ENCODE data around the gene FGGY.

Gene FGGY

DNA sequence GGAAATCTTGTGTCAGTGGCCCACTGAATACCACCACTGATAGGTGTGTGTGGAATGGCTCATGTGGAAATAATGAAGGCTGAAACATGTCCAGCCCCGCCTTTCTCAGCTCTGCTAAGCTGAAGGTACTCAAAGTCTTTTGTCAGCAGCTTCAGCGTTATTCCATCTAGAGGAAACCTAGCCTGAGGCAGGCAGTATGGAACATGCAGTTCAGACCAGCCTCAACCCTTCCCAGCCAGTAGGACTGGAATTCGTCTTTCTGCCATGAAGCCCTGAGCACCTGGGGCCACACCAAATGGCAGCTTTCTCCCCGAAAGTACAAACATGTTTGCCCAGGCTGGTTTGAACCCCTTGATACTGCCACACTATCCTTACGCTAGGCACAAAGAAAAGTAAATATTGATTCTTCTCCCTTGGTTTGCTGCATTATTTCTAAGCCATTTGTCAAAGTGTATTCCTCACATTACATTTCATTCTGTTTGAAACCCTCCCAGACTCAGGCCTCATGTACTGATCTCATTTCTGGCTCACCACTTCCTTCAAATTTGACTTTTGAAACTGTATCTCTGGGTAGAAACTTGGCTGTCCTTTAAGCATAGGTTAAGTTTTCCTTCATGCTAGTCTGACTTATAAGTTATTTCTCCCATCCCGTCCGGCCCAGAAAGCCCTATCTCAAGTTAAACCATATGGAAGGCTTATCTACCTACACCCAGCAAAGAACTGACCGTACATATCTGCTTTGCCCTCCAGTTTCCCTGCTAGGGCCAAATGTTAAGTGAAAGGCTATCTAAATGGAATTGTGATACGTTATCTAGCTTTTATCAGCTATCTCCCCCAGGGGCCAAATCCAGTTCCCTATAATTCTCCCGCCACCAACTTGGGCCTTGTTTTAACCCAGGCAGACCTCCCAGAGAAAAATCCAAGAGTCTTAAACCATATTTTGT, 472.2 kb downstream of the FGGY start:
- no peak overlapping the region for H3K9ac ChIP-seq (ENCODE audit: low read length)
- H3F3A ChIP-seq (ENCODE audit: insufficient read depth): no peaks in the 10 kb centered on the region
- H3K4me3 ChIP-seq (ENCODE audit: insufficient read depth, low read length, poor library complexity, severe bottlenecking): no peak overlapping the region
- no peaks in the 10 kb centered on the region for H3K79me2 ChIP-seq (ENCODE audit: insufficient read depth, low read length)
- H3K27ac ChIP-seq (ENCODE audit: low read depth, low read length): no peak overlapping the region
- no peak overlapping the region for H3K4me2 ChIP-seq (ENCODE audit: low read depth, low read length, poor library complexity, severe bottlenecking)
- no peaks in the 10 kb centered on the region for H3K9me3 ChIP-seq (ENCODE audit: insufficient read depth, low read length)
- H4K20me1 ChIP-seq (ENCODE audit: low read depth, low read length): no peaks in the 10 kb centered on the region
- TF ChIP-seq EZH2phosphoT487 (conservative IDR thresholded peaks at IDR 0.05; ENCODE audit: low read length): no peak
- TF ChIP-seq, protein P1, sequence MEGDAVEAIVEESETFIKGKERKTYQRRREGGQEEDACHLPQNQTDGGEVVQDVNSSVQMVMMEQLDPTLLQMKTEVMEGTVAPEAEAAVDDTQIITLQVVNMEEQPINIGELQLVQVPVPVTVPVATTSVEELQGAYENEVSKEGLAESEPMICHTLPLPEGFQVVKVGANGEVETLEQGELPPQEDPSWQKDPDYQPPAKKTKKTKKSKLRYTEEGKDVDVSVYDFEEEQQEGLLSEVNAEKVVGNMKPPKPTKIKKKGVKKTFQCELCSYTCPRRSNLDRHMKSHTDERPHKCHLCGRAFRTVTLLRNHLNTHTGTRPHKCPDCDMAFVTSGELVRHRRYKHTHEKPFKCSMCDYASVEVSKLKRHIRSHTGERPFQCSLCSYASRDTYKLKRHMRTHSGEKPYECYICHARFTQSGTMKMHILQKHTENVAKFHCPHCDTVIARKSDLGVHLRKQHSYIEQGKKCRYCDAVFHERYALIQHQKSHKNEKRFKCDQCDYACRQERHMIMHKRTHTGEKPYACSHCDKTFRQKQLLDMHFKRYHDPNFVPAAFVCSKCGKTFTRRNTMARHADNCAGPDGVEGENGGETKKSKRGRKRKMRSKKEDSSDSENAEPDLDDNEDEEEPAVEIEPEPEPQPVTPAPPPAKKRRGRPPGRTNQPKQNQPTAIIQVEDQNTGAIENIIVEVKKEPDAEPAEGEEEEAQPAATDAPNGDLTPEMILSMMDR (IDR thresholded peaks at IDR 0.05; ENCODE audit: insufficient read depth, low read length, poor library complexity, severe bottlenecking): no peak
- no peak overlapping the region for H2AFZ ChIP-seq (ENCODE audit: low read depth, low read length, severe bottlenecking)
- H3K27me3 ChIP-seq (ENCODE audit: low read length): no peaks in the 10 kb centered on the region
- H3K36me3 ChIP-seq (ENCODE audit: low read length): no peaks in the 10 kb centered on the region
- no peaks in the 10 kb centered on the region for H3K9me2 ChIP-seq (replicated peaks; ENCODE audit: insufficient read depth, low read length)

DNA sequence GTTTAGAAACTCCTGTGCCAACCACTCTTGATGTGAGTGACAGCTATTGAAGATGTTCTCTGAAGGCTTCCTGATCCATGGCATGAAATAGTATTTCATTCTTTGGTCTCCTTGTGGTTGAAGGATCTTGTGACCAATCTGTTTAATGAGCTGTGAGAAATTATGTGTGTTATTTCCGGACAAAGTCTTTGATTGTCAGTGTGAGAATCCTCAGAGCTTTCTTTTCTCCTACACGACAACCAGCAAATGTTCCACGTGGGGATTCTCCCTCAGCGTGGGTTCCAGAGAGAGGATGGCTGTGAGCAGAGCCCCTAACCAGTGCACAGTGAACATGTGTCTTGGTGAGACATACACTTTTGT, 472.8 kb downstream of the FGGY start:
- H3K79me2 ChIP-seq (ENCODE audit: insufficient read depth, low read length): no peaks in the 10 kb centered on the region
- no peak for TF ChIP-seq EZH2phosphoT487 (conservative IDR thresholded peaks at IDR 0.05; ENCODE audit: low read length)
- TF ChIP-seq, protein P1 (IDR thresholded peaks at IDR 0.05; ENCODE audit: insufficient read depth, low read length, poor library complexity, severe bottlenecking): no peak
- H3K27me3 ChIP-seq (ENCODE audit: low read length): no peaks in the 10 kb centered on the region
- no peaks in the 10 kb centered on the region for H3K9me3 ChIP-seq (ENCODE audit: insufficient read depth, low read length)
- H2AFZ ChIP-seq (ENCODE audit: low read depth, low read length, severe bottlenecking): no peak overlapping the region
- H3K36me3 ChIP-seq (ENCODE audit: low read length): no peaks in the 10 kb centered on the region
- H3K27ac ChIP-seq (ENCODE audit: low read depth, low read length): no peak overlapping the region
- H4K20me1 ChIP-seq (ENCODE audit: low read depth, low read length): no peaks in the 10 kb centered on the region
- H3K4me2 ChIP-seq (ENCODE audit: low read depth, low read length, poor library complexity, severe bottlenecking): no peak overlapping the region
- no peaks in the 10 kb centered on the region for H3F3A ChIP-seq (ENCODE audit: insufficient read depth)
- H3K9me2 ChIP-seq (replicated peaks; ENCODE audit: insufficient read depth, low read length): no peaks in the 10 kb centered on the region
- H3K4me3 ChIP-seq (ENCODE audit: insufficient read depth, low read length, poor library complexity, severe bottlenecking): no peak overlapping the region
- H3K9ac ChIP-seq (ENCODE audit: low read length): no peak overlapping the region

DNA sequence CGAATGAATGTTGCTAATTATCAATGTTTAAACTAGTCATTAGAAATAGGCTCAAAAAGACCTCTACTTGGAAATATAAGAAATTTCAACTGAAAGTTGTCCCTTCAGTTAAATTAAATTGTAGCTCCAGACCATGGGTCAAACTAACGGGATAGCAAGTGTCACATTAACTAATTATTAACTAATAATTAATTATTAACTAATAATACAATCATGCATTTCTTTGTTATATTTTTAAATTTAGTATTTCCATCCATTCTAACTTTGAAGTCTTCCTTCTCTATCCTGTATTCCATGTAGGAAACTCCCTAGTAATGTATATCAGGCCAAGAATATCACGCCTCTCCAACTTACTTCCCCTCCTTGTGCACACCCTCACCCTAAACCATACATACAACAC, 474.5 kb downstream of the FGGY start:
- Histone ChIP-seq H3F3A (ENCODE audit: insufficient read depth) (no peaks in the 10 kb centered on the region), H3K4me2 (ENCODE audit: low read depth, low read length, poor library complexity, severe bottlenecking) (no peak overlapping the region), H3K4me3 (ENCODE audit: insufficient read depth, low read length, poor library complexity, severe bottlenecking) (no peak overlapping the region), H3K9me2 (replicated peaks; ENCODE audit: insufficient read depth, low read length) (no peaks in the 10 kb centered on the region), H3K27me3 (ENCODE audit: low read length) (no peaks in the 10 kb centered on the region), H3K79me2 (ENCODE audit: insufficient read depth, low read length) (no peaks in the 10 kb centered on the region), H3K9me3 (ENCODE audit: insufficient read depth, low read length) (no peaks in the 10 kb centered on the region), H2AFZ (ENCODE audit: low read depth, low read length, severe bottlenecking) (no peak overlapping the region), H3K9ac (ENCODE audit: low read length) (no peak overlapping the region), H3K27ac (ENCODE audit: low read depth, low read length) (no peak overlapping the region), H4K20me1 (ENCODE audit: low read depth, low read length) (no peaks in the 10 kb centered on the region), H3K36me3 (ENCODE audit: low read length) (no peaks in the 10 kb centered on the region)
- TF ChIP-seq, protein P1 (IDR thresholded peaks at IDR 0.05; ENCODE audit: insufficient read depth, low read length, poor library complexity, severe bottlenecking): no peak
- TF ChIP-seq EZH2phosphoT487 (conservative IDR thresholded peaks at IDR 0.05; ENCODE audit: low read length): no peak
